ENCODE data around the gene RDH16. TPM values are rescaled to one million over a fixed set of nuclear protein-coding genes. Genes with fewer than 3 reads are reported as not detected.

The RDH16 gene
- total and polyA plus RNA-seq, 4 donors: 0.11 to 0.68 (median 0.38) TPM

- 89 to 94% methylated on average over 4 of the region's 4 CpGs for WGBS, 2 donors
- H3K27me3 ChIP-seq (ENCODE audit: control insufficient read depth in 3 of 3, insufficient read depth in 3 of 3, low read length in 2 of 3): no peaks in the 10 kb centered on the region
- no peak for TF ChIP-seq CTCF (IDR thresholded peaks at IDR 0.05; ENCODE audit: control extremely low read depth, extremely low read depth)
- no peak overlapping the region for H3K4me3 ChIP-seq
- DNase-seq (no peak), ATAC-seq (ENCODE audit: insufficient read depth, low FRiP score) (no peak)
- no peak overlapping the region for H3K9ac ChIP-seq (ENCODE audit: insufficient read depth in 1 of 2, low read length in 2 of 2)
- H3K27ac ChIP-seq (ENCODE audit: low read depth in 1 of 2, low read length in 1 of 2): no peak overlapping the region
- H3K36me3 ChIP-seq (ENCODE audit: control insufficient read depth in 4 of 4, insufficient read depth in 4 of 4, low read length in 4 of 4): peaks cover 0 to 25% (median 22%) of the 10 kb centered on the region in 4 donors
- no peaks in the 10 kb centered on the region for H3K9me3 ChIP-seq (ENCODE audit: control insufficient read depth in 4 of 4, insufficient read depth in 3 of 4, low read length in 3 of 4)
- peaks cover 0 to 16% (median 0%) of the 10 kb centered on the region in 5 donors for H3K4me1 ChIP-seq (ENCODE audit: control insufficient read depth in 5 of 5, insufficient read depth in 5 of 5, low read length in 5 of 5)
These were observed 42.0 kb upstream of the RDH16 start for GRCh38 chr12:56999456-56999855.

GRCh38 chr12:56998981-56999380 is 41.6 kb upstream of the RDH16 start:
- no peak overlapping the region for H3K4me3 ChIP-seq
- H3K9ac ChIP-seq (ENCODE audit: insufficient read depth in 1 of 2, low read length in 2 of 2): no peak overlapping the region
- H3K4me1 ChIP-seq (ENCODE audit: control insufficient read depth in 5 of 5, insufficient read depth in 5 of 5, low read length in 5 of 5): peaks cover 0 to 18% (median 0%) of the 10 kb centered on the region in 5 donors
- no peaks in the 10 kb centered on the region for H3K27me3 ChIP-seq (ENCODE audit: control insufficient read depth in 3 of 3, insufficient read depth in 3 of 3, low read length in 2 of 3)
- H3K27ac ChIP-seq (ENCODE audit: low read depth in 1 of 2, low read length in 1 of 2): no peak overlapping the region
- DNase-seq (no peak), ATAC-seq (ENCODE audit: insufficient read depth, low FRiP score) (no peak)
- WGBS, 2 donors: 56 to 75% methylated on average over 4 of the region's 4 CpGs
- TF ChIP-seq CTCF (IDR thresholded peaks at IDR 0.05; ENCODE audit: control extremely low read depth, extremely low read depth): no peak
- no peaks in the 10 kb centered on the region for H3K9me3 ChIP-seq (ENCODE audit: control insufficient read depth in 4 of 4, insufficient read depth in 3 of 4, low read length in 3 of 4)
- H3K36me3 ChIP-seq (ENCODE audit: control insufficient read depth in 4 of 4, insufficient read depth in 4 of 4, low read length in 4 of 4): peaks cover 0 to 23% (median 18%) of the 10 kb centered on the region in 4 donors

- 93 to 95% methylated on average over 6 of the region's 6 CpGs for WGBS, 2 donors
- Histone ChIP-seq H3K9me3 (ENCODE audit: control insufficient read depth in 4 of 4, insufficient read depth in 3 of 4, low read length in 3 of 4) (no peaks in the 10 kb centered on the region), H3K36me3 (ENCODE audit: control insufficient read depth in 4 of 4, insufficient read depth in 4 of 4, low read length in 4 of 4) (peaks cover 0 to 16% (median 14%) of the 10 kb centered on the region in 4 donors), H3K4me3 (no peak overlapping the region), H3K27ac (ENCODE audit: low read depth in 1 of 2, low read length in 1 of 2) (no peak overlapping the region), H3K9ac (ENCODE audit: insufficient read depth in 1 of 2, low read length in 2 of 2) (no peak overlapping the region), H3K4me1 (ENCODE audit: control insufficient read depth in 5 of 5, insufficient read depth in 5 of 5, low read length in 5 of 5) (peaks cover 0 to 18% (median 0%) of the 10 kb centered on the region in 5 donors), H3K27me3 (ENCODE audit: control insufficient read depth in 3 of 3, insufficient read depth in 3 of 3, low read length in 2 of 3) (no peaks in the 10 kb centered on the region)
- TF ChIP-seq CTCF (IDR thresholded peaks at IDR 0.05; ENCODE audit: control extremely low read depth, extremely low read depth): no peak
- ATAC-seq (ENCODE audit: insufficient read depth, low FRiP score): no peak
- no peak for DNase-seq
These were observed 40.9 kb upstream of the RDH16 start for GRCh38 chr12:56998316-56998715.

Data from lung (tissue), 12 donors.